Stomach smooth muscle (tissue), 2 donors: ENCODE data around the gene MEI4.
"Not testable (repeated sequence)": the region's sequence is repeated elsewhere in the genome, so short reads cannot be mapped to it uniquely, and the experiment has no call there.

Experiments used
- H3K27ac ChIP-seq: one replicate; pipeline ENCODE4 v1.7.0; 2013; ENCODE audit warnings: mild to moderate bottlenecking, low read length, inconsistent platforms
- H3K27me3 ChIP-seq, 2 donors: one replicate each; pipeline ENCODE4 v1.7.0; 2013; ENCODE audit warnings: low read length in 2 of 2; ENCODE audit not compliant: insufficient read depth in 2 of 2, control insufficient read depth in 1 of 2
- H3K36me3 ChIP-seq, 2 donors: one replicate each; pipeline ENCODE4 v1.7.0; 2013; ENCODE audit warnings: low read length in 2 of 2; ENCODE audit not compliant: control insufficient read depth in 2 of 2, insufficient read depth in 2 of 2
- H3K4me1 ChIP-seq: one replicate; pipeline ENCODE4 v1.7.0; 2013; ENCODE audit warnings: low read length; ENCODE audit not compliant: control insufficient read depth, insufficient read depth
- H3K4me3 ChIP-seq, 2 donors: one replicate each; pipeline ENCODE4 v1.7.0; 2013; ENCODE audit warnings: low read length in 2 of 2
- H3K9ac ChIP-seq, 2 donors: one replicate each; pipeline ENCODE4 v1.7.0; 2013; ENCODE audit warnings: low read length in 2 of 2, mild to moderate bottlenecking in 1 of 2
- H3K9me3 ChIP-seq, 2 donors: one replicate each; pipeline ENCODE4 v1.7.0; 2013; ENCODE audit warnings: low read length in 2 of 2; ENCODE audit not compliant: control insufficient read depth in 2 of 2
- donor health status: healthy.
- donor health status: Pancreatic carcinoma.

MEI4 gene

DNA sequence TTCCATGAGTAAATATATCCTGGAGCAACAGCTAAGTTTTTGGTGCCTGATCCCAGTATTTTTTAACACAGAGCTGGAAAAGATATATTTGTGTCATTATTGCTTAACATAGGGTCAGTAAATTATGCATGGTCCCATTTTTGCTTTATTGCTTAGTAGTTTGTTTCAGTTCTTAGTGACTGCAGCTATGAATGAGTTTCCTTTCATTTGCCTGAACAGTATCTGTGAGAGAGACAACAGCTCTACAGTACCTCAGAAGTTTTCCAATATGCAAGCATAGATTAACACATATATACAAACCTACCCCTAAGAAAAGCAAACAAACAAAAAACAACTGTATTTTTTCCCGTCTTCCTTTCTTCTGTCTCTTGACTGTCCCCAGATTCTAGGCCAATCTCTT, 160.3 kb downstream of the MEI4 start:
- H3K4me1 ChIP-seq, result no peaks in the 10 kb centered on the region
- H3K9me3 ChIP-seq, result no peaks in the 10 kb centered on the region
- H3K27me3 ChIP-seq, result no peaks in the 10 kb centered on the region
- no peak overlapping the region for H3K9ac ChIP-seq
- no peak overlapping the region for H3K4me3 ChIP-seq
- H3K27ac ChIP-seq, result no peak overlapping the region
- H3K36me3 ChIP-seq, result no peaks in the 10 kb centered on the region

- no peak overlapping the region for H3K9ac ChIP-seq
- no peaks in the 10 kb centered on the region for H3K36me3 ChIP-seq
- no peaks in the 10 kb centered on the region for H3K4me1 ChIP-seq
- no peak overlapping the region for H3K4me3 ChIP-seq
- H3K9me3 ChIP-seq, result no peaks in the 10 kb centered on the region
- no peak overlapping the region for H3K27ac ChIP-seq
- no peaks in the 10 kb centered on the region for H3K27me3 ChIP-seq
These were observed 161.3 kb downstream of the MEI4 start for GRCh38 chr6:77814119-77814518.

DNA sequence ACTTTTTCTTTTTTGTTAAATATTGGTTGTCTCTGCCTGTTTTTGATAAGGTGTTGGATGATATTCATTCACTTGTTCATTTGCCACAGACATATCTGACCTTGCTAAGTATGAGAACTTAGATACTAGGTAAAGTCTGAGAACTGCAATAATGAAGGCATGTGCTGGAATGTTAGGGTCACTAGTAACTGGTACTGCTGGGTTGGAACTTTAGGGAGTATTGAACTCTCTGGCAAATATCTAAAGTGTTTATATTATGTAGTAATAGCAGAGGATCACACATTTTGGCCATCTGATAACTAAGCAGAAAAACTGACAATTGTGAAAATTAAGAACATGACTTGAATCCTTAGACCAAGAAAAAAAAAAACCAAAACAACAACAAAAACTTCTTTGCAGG, 162.7 kb downstream of the MEI4 start:
- Histone ChIP-seq H3K27ac (no peak overlapping the region), H3K36me3 (no peaks in the 10 kb centered on the region), H3K9me3 (no peaks in the 10 kb centered on the region), H3K4me1 (no peaks in the 10 kb centered on the region), H3K4me3 (no peak overlapping the region), H3K27me3 (no peaks in the 10 kb centered on the region), H3K9ac (no peak overlapping the region)

DNA sequence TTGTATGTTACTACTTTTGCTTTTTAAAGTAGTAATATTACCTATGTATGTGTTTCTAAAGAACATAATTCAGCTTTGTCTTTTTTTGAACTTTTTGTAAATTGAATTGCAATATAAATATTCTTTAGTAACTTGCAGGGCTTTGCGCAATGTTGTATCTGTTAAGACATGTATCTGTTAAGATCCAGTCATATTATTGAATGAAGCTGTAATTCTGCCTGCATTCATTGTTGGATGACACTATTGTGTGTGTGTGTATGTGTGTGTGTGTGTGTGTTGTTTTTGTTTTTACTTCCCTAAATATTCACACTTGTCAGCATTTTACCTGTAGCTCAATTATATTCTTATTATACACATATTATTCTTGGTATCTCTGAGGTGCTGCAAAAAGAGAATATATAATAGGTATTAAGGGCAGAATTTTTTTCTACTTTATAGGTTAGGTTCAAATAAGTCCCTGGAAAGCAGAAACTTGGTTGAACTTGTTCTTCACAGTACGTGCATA, 164.0 kb downstream of the MEI4 start:
- Histone ChIP-seq H3K27me3 (no peaks in the 10 kb centered on the region), H3K9me3 (no peaks in the 10 kb centered on the region), H3K4me3 (no peak overlapping the region)

GRCh38 chr6:77822265-77822664, 169.4 kb downstream of the MEI4 start:
- no peak overlapping the region for H3K27ac ChIP-seq
- H3K4me1 ChIP-seq, result no peaks in the 10 kb centered on the region
- no peaks in the 10 kb centered on the region for H3K36me3 ChIP-seq
- H3K4me3 ChIP-seq, result no peak overlapping the region
- H3K27me3 ChIP-seq, result no peaks in the 10 kb centered on the region
- no peak overlapping the region for H3K9ac ChIP-seq
- no peaks in the 10 kb centered on the region for H3K9me3 ChIP-seq

More for the DNA sequence above, 164.0 kb downstream of the MEI4 start:
- H3K27ac ChIP-seq, result no peak overlapping the region
- no peaks in the 10 kb centered on the region for H3K4me1 ChIP-seq
- no peak overlapping the region for H3K9ac ChIP-seq
- no peaks in the 10 kb centered on the region for H3K36me3 ChIP-seq

- no peaks in the 10 kb centered on the region for H3K27me3 ChIP-seq
- H3K9ac ChIP-seq, result no peak overlapping the region
- no peaks in the 10 kb centered on the region for H3K36me3 ChIP-seq
- no peaks in the 10 kb centered on the region for H3K4me1 ChIP-seq
- no peaks in the 10 kb centered on the region for H3K9me3 ChIP-seq
- no peak overlapping the region for H3K4me3 ChIP-seq
- no peak overlapping the region for H3K27ac ChIP-seq
These were observed 172.4 kb downstream of the MEI4 start for GRCh38 chr6:77825204-77825603.

DNA sequence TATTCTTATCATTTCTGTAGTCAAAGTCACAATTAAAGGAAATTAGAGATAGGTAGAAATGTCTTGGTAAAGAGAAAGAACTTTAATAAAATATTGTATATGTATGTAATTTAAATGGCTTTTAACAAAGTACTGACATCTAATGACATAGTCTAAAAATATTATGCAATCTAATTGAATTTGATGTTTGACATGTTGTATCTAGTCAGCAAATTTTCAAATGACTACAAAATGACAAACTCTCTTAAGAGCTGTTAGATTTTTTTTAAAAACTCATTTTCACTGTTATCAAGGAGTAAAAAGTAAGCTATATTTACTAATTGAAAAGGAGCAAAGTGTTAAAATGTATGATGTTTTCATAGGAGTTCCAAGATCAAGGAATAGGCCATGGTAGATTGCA, 176.9 kb downstream of the MEI4 start:
- H3K4me3 ChIP-seq, result no peak overlapping the region
- H3K27me3 ChIP-seq, result no peaks in the 10 kb centered on the region
- no peaks in the 10 kb centered on the region for H3K36me3 ChIP-seq
- H3K4me1 ChIP-seq, result no peaks in the 10 kb centered on the region
- no peak overlapping the region for H3K9ac ChIP-seq
- H3K27ac ChIP-seq, result no peak overlapping the region
- H3K9me3 ChIP-seq, result no peaks in the 10 kb centered on the region

GRCh38 chr6:77833749-77834148, 180.9 kb downstream of the MEI4 start:
- not testable (repeated sequence) for H3K4me3 ChIP-seq, H3K4me1 ChIP-seq, H3K9ac ChIP-seq, H3K27ac ChIP-seq, H3K27me3 ChIP-seq, H3K9me3 ChIP-seq, H3K36me3 ChIP-seq

GRCh38 chr6:77834591-77834996, 181.8 kb downstream of the MEI4 start:
- Histone ChIP-seq H3K9ac (no peak overlapping the region), H3K36me3 (no peaks in the 10 kb centered on the region)

DNA sequence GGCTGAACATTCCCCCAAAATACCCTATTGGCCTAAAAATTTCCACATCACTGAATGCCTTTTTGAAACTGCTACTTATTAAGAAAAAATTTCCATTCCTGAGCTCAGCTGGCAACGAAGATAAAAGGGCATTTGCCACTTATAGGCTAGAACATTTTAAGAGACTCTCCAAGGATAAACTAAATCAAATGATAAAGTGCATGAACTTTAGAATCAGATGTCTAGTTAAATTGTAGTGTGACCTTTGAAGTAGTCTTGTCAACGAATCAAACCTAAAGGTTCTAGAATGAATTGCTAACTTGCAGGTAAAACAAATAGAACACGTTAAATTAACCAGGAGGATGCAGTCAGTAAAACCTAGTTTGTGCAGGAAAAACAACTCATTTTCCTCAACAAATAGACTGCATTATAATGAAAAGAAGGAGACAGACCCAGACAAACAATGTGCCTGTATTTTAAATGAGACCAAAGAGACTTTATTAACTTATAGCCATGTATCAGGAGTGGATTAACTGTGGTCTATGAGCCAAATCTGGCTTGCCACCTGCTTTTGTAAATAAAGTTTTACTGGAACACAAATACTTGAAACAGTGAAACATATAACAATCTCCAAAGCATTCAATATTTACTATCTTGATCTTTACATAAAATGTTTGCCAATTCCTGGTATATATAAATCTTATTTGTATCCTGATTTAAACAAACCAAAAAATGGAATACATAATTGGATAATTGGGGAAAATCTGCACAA, 184.4 kb downstream of the MEI4 start:
- H3K9me3 ChIP-seq, result no peaks in the 10 kb centered on the region
- no peak overlapping the region for H3K4me3 ChIP-seq
- no peak overlapping the region for H3K9ac ChIP-seq
- H3K36me3 ChIP-seq, result no peaks in the 10 kb centered on the region
- no peak overlapping the region for H3K27ac ChIP-seq
- no peaks in the 10 kb centered on the region for H3K27me3 ChIP-seq
- H3K4me1 ChIP-seq, result no peaks in the 10 kb centered on the region

More at GRCh38 chr6:77834591-77834996, 181.8 kb downstream of the MEI4 start:
- Histone ChIP-seq H3K4me3 (no peak overlapping the region), H3K4me1 (no peaks in the 10 kb centered on the region), H3K27me3 (no peaks in the 10 kb centered on the region), H3K9me3 (no peaks in the 10 kb centered on the region), H3K27ac (no peak overlapping the region)

DNA sequence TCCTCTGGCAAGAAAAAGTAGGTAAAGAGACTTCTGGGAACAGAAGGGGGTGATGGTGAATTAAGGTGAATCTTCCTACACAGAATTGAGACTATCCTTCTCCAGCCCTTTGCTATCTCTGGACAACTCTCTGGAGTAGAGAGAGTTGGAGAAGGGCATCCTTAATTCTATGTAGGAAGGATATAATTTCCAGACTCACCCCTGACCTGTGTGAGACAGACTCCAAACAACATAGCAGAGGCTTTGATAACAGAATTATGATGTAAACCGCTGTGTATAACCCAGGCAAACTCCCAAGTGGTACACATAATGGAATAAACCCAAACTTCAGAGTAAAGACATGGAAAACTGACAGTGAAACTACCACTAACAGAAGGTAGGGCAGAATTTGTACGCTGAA, 186.5 kb downstream of the MEI4 start:
- Histone ChIP-seq H3K4me1 (no peaks in the 10 kb centered on the region), H3K4me3 (no peak overlapping the region), H3K9ac (no peak overlapping the region), H3K27me3 (no peaks in the 10 kb centered on the region), H3K9me3 (no peaks in the 10 kb centered on the region), H3K27ac (no peak overlapping the region), H3K36me3 (no peaks in the 10 kb centered on the region)
